Activated naive CD4-positive, alpha-beta T cell treated with anti-CD3 and anti-CD28 coated beads for 36 hours (primary cell): ENCODE measurements around the gene F2RL2. TPM values are rescaled to one million over a fixed set of nuclear protein-coding genes. Genes with fewer than 3 reads are reported as not detected.

ENCODE experiments used
- CTCF ChIA-PET: fragments of 350-600 bp; sonication (Branson Sonifier 250); formaldehyde crosslinking; loops from one replicate; lab custom pipeline; 2021; ENCODE audit warnings: antibody characterized with exemption; lab: Charles Lee
- DNase-seq: peaks from one replicate; pipeline ENCODE4 v3.0.0-alpha.2; 2020
- H3K27ac Mint-ChIP-seq: one replicate; pipeline ENCODE4 v1.8.0; 2021; ENCODE audit warnings: mild to moderate bottlenecking, mixed read lengths
- H3K27me3 Mint-ChIP-seq: one replicate; pipeline ENCODE4 v1.8.0; 2021; ENCODE audit warnings: low read depth, mixed read lengths
- H3K36me3 Mint-ChIP-seq: one replicate; pipeline ENCODE4 v1.8.0; 2021; ENCODE audit warnings: low read depth, mixed read lengths
- H3K4me1 Mint-ChIP-seq: one replicate; pipeline ENCODE4 v1.8.0; 2021; ENCODE audit warnings: low read depth, mixed read lengths
- H3K4me3 Mint-ChIP-seq: one replicate; pipeline ENCODE4 v1.8.0; 2021; ENCODE audit warnings: mild to moderate bottlenecking, moderate library complexity, mixed read lengths
- H3K9me3 Mint-ChIP-seq: one replicate; pipeline ENCODE4 v1.8.0; 2021; ENCODE audit warnings: mixed read lengths
- intact Hi-C: fragments of 100-400 bp; cut with micrococcal nuclease; formaldehyde crosslinking; loops from one replicate; pipeline ENCODE4 v1.15.1; 2023
- total RNA-seq, 2 experiments: library from RNA; stranded (reverse); gene quantifications; one replicate each; pipeline ENCODE4 v1.2.3, GENCODE V29; 2021

Gene F2RL2
- total RNA-seq, 2 experiments from 2014 or later: not detected

DNA sequence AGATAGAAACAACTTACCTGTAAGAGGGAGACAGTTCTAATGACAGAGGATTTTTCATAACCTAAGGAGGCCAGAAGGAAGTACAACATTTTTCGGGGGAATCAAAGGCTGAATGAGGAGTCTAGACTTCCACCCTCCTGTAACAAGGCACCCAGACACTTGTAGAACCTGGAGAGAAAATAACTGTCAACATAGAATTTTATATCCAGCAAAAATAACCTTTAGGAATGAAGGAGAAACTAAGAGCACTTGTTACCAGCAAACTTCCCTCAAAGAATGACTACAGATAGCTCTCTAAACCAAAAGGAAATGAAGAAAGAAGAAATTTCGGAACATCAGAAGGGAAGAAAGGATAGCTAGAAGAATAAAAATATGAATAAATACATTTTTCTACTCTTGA lies 25.9 kb upstream of the F2RL2 start:
- CTCF ChIA-PET: interaction anchor here (0.9 kb wide), 1 partner anchor 9 kb away, joined by 3 read pairs; no protein-coding TSS in a partner anchor
- Mint-ChIP-seq H3K27ac (no peak overlapping the region), H3K9me3 (peaks cover 19% of the 10 kb centered on the region), H3K36me3 (peaks cover 50% of the 10 kb centered on the region), H3K27me3 (no peaks in the 10 kb centered on the region), H3K4me3 (no peak overlapping the region), H3K4me1 (peaks cover 10% of the 10 kb centered on the region)
- no peak for DNase-seq
- intact Hi-C loops: no loop called here

- peaks cover 4% of the 10 kb centered on the region for H3K4me1 Mint-ChIP-seq
- H3K36me3 Mint-ChIP-seq: peaks cover 49% of the 10 kb centered on the region
- DNase-seq: no peak
- no peak overlapping the region for H3K27ac Mint-ChIP-seq
- peaks cover 7% of the 10 kb centered on the region for H3K9me3 Mint-ChIP-seq
- H3K27me3 Mint-ChIP-seq: no peaks in the 10 kb centered on the region
- CTCF ChIA-PET: interaction anchor here (0.7 to 3.2 kb wide), 6 partner anchors 18 to 306 kb away, joined by 3 to 14 read pairs (median 4); no protein-coding TSS in a partner anchor
- intact Hi-C loops: no loop called here
- no peak overlapping the region for H3K4me3 Mint-ChIP-seq
Observed at GRCh38 chr5:76643371-76643770, 20.2 kb upstream of the F2RL2 start.

DNA sequence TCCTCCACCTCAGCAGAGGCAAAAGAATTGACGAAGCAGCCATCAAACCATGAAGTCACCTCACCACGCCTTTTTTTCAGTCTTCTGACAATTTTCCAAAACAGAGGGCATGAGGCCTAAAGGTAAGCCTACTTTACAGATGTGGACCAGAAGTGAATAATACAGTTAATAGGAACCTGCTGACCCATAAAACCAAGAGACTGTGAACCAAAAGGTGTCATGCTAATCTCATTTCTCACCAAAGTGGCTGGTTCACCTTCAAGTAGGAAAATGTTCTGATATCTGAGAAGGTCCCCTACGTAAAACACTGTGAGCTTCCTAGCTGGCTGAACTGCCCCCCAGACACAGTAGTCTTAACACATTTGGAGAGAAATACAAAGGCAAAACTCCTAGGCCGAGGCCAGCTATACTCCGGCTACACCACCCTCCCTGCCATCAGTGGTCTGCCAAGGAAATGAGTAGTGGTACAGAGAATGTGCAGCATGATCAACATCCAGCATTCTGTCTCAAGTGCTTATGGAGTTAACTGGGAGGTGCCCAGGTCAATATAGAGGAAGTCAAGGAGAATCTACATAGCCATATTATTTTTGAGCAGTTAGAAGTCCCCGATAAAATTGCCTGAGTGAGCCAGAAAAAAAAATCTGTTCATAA lies 19.3 kb upstream of the F2RL2 start:
- Mint-ChIP-seq H3K9me3 (peaks cover 2% of the 10 kb centered on the region), H3K36me3 (peaks cover 40% of the 10 kb centered on the region), H3K4me3 (no peak overlapping the region), H3K27ac (no peak overlapping the region), H3K27me3 (no peaks in the 10 kb centered on the region), H3K4me1 (peaks cover 4% of the 10 kb centered on the region)
- CTCF ChIA-PET: interaction anchor here (0.5 to 3.2 kb wide), 8 partner anchors 17 to 439 kb away, joined by 3 to 14 read pairs (median 4); no protein-coding TSS in a partner anchor
- intact Hi-C loops: no loop called here
- no peak for DNase-seq

GRCh38 chr5:76641514-76642120 lies 18.4 kb upstream of the F2RL2 start:
- no peaks in the 10 kb centered on the region for H3K27me3 Mint-ChIP-seq
- H3K9me3 Mint-ChIP-seq: peaks cover 2% of the 10 kb centered on the region
- CTCF ChIA-PET: interaction anchor here (0.5 to 1.8 kb wide), 7 partner anchors 10 to 440 kb away, joined by 3 to 8 read pairs (median 4); no protein-coding TSS in a partner anchor
- H3K4me1 Mint-ChIP-seq: peaks cover 4% of the 10 kb centered on the region
- no peak overlapping the region for H3K4me3 Mint-ChIP-seq
- intact Hi-C loops: loop anchor here (1.0 to 2.0 kb wide), 7 partner anchors 40 to 466 kb away; no protein-coding TSS in a partner anchor
- DNase-seq: peak; percentile 87
- H3K27ac Mint-ChIP-seq: no peak overlapping the region
- H3K36me3 Mint-ChIP-seq: peaks cover 38% of the 10 kb centered on the region

GRCh38 chr5:76638479-76638878 lies 15.3 kb upstream of the F2RL2 start:
- Mint-ChIP-seq H3K27ac (no peak overlapping the region), H3K4me3 (no peak overlapping the region), H3K36me3 (peaks cover 22% of the 10 kb centered on the region), H3K27me3 (no peaks in the 10 kb centered on the region), H3K9me3 (no peaks in the 10 kb centered on the region), H3K4me1 (peaks cover 4% of the 10 kb centered on the region)
- no peak for DNase-seq
- CTCF ChIA-PET: interaction anchor here (1.2 to 2.3 kb wide), 2 partner anchors 37 to 136 kb away, joined by 5 to 12 read pairs; no protein-coding TSS in a partner anchor
- intact Hi-C loops: no loop called here

DNA sequence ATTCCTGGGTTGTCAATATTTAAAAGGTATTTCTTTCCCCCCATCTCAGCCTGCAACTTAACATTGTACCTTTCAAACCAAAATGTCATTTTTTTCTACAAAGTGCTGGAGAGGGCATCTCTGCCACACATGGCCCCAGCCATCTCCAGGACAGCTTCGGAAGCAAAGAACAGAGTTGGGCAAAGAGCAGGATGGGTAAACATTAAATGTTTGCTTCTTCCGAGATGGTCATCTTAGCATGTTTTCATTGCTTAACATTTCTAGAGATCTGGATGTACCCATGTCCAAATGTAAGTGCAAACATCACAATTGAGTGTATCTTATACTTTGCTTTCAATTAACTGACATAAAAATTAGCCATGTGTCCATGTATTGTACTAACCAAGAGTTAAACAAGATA lies 14.3 kb upstream of the F2RL2 start:
- no peak overlapping the region for H3K4me3 Mint-ChIP-seq
- no peak overlapping the region for H3K27ac Mint-ChIP-seq
- H3K9me3 Mint-ChIP-seq: no peaks in the 10 kb centered on the region
- DNase-seq: no peak
- H3K27me3 Mint-ChIP-seq: no peaks in the 10 kb centered on the region
- CTCF ChIA-PET: interaction anchor here (0.6 to 2.3 kb wide), 3 partner anchors 36 to 137 kb away, joined by 3 to 12 read pairs (median 5); no protein-coding TSS in a partner anchor
- H3K4me1 Mint-ChIP-seq: peaks cover 4% of the 10 kb centered on the region
- intact Hi-C loops: no loop called here
- peaks cover 21% of the 10 kb centered on the region for H3K36me3 Mint-ChIP-seq

DNA sequence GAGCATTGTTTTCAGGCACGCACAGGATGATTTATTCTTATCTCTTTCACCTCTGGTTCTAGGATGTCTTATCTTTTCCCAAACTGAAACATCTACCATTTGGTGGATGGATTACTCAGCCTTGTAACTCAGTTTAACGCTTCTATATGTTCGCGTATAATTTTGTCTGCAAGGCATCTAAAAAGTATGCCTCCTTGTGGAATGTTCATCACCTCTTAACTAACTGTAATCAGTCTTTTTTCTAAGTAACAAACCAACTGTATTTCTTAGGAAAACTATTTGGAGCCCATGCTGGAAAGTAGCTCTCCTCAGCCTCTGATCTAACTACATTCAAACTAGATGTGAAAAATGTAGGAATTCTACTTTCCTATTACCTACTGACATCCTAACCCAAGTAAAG lies 11.5 kb upstream of the F2RL2 start:
- Mint-ChIP-seq H3K27me3 (no peaks in the 10 kb centered on the region), H3K36me3 (peaks cover 17% of the 10 kb centered on the region), H3K4me1 (peaks cover 4% of the 10 kb centered on the region), H3K4me3 (no peak overlapping the region), H3K27ac (no peak overlapping the region), H3K9me3 (no peaks in the 10 kb centered on the region)
- CTCF ChIA-PET: no interaction called here
- intact Hi-C loops: no loop called here
- no peak for DNase-seq

- Mint-ChIP-seq H3K36me3 (peaks cover 15% of the 10 kb centered on the region), H3K27me3 (no peaks in the 10 kb centered on the region), H3K4me3 (no peak overlapping the region), H3K9me3 (no peaks in the 10 kb centered on the region), H3K27ac (no peak overlapping the region), H3K4me1 (peaks cover 5% of the 10 kb centered on the region)
- CTCF ChIA-PET: interaction anchor here (1.2 kb wide), 1 partner anchor 147 kb away, joined by 3 read pairs; no protein-coding TSS in a partner anchor
- intact Hi-C loops: no loop called here
- no peak for DNase-seq
Observed at GRCh38 chr5:76626738-76627137, 3.5 kb upstream of the F2RL2 start.

GRCh38 chr5:76625087-76625815 lies 2.0 kb upstream of the F2RL2 start:
- H3K9me3 Mint-ChIP-seq: no peaks in the 10 kb centered on the region
- peaks cover 5% of the 10 kb centered on the region for H3K4me1 Mint-ChIP-seq
- intact Hi-C loops: no loop called here
- peaks cover 13% of the 10 kb centered on the region for H3K36me3 Mint-ChIP-seq
- H3K27ac Mint-ChIP-seq: no peak overlapping the region
- no peak overlapping the region for H3K4me3 Mint-ChIP-seq
- CTCF ChIA-PET: interaction anchor here (0.7 to 1.9 kb wide), 5 partner anchors 12 to 1300 kb away, joined by 3 to 4 read pairs (median 3); no protein-coding TSS in a partner anchor
- DNase-seq: no peak
- H3K27me3 Mint-ChIP-seq: no peaks in the 10 kb centered on the region

DNA sequence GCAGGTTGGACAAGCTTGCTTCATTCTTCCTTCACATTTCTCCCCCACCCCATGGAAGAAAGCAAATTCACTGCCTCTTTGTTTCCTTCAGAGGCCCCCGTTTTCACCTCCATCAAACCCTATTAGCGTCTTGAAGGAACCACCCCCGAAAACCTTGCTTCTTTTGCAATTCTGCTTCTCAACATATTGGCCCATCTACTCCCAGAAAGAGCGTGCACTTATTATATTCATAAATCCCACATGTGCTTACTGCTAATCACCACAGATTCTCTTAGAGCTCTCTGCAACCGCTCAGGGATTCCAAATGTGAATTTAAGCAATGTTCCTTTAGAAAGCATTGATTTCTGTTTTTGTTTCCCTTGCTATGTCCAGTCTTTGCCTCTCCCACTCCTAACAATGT lies 1.1 kb downstream of the F2RL2 start:
- Mint-ChIP-seq H3K9me3 (no peaks in the 10 kb centered on the region), H3K4me1 (peaks cover 5% of the 10 kb centered on the region), H3K27me3 (no peaks in the 10 kb centered on the region), H3K27ac (no peak overlapping the region), H3K36me3 (peaks cover 11% of the 10 kb centered on the region), H3K4me3 (no peak overlapping the region)
- CTCF ChIA-PET: no interaction called here
- no peak for DNase-seq
- intact Hi-C loops: no loop called here

DNA sequence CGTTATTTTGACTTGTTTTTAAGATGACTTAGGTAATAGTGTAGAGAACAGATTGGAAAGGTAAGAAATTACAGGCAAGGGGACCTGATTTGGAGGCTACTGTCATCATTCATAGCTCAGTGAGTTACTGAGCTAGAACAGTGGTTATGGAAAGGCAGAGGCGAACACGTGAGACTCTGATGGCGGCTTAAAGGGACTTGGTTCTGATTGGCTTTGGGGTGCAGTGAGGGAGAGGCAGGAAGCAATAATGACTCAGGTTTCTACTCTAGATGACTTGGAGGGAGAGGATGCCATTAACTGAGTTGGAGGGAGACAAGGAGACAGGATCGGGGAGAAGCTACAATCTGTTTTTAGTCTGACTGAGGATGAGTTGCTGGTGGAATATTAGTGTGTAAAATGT lies 3.0 kb downstream of the F2RL2 start:
- H3K36me3 Mint-ChIP-seq: peaks cover 5% of the 10 kb centered on the region
- no peaks in the 10 kb centered on the region for H3K27me3 Mint-ChIP-seq
- intact Hi-C loops: no loop called here
- H3K4me3 Mint-ChIP-seq: no peak overlapping the region
- H3K9me3 Mint-ChIP-seq: no peaks in the 10 kb centered on the region
- no peak for DNase-seq
- CTCF ChIA-PET: no interaction called here
- no peak overlapping the region for H3K27ac Mint-ChIP-seq
- peaks cover 2% of the 10 kb centered on the region for H3K4me1 Mint-ChIP-seq

GRCh38 chr5:76617675-76618074 lies 5.5 kb downstream of the F2RL2 start:
- no peaks in the 10 kb centered on the region for H3K27me3 Mint-ChIP-seq
- intact Hi-C loops: no loop called here
- H3K4me3 Mint-ChIP-seq: no peak overlapping the region
- no peaks in the 10 kb centered on the region for H3K4me1 Mint-ChIP-seq
- H3K36me3 Mint-ChIP-seq: peaks cover 5% of the 10 kb centered on the region
- H3K27ac Mint-ChIP-seq: no peak overlapping the region
- CTCF ChIA-PET: interaction anchor here (1.6 kb wide), 1 partner anchor 157 kb away, joined by 9 read pairs; no protein-coding TSS in a partner anchor
- DNase-seq: no peak
- H3K9me3 Mint-ChIP-seq: no peaks in the 10 kb centered on the region
